Astrocyte of the cerebellum (primary cell): Measurements from ENCODE around the gene ICE2.

Source experiments
- DNase-seq: peaks from one replicate; pipeline ENCODE4 v3.0.0-alpha.2; 2011; ENCODE audit warnings: low read depth
- H3K4me3 ChIP-seq: 2 replicates; pipeline ENCODE4 v1.5.1; 2011; ENCODE audit warnings: mild to moderate bottlenecking, low read depth, low read length, moderate library complexity
- CTCF ChIP-seq: IDR thresholded peaks from 2 replicates; pipeline ENCODE4 v1.5.1; 2012; ENCODE audit warnings: low read length, low read depth, moderate library complexity, mild to moderate bottlenecking; ENCODE audit errors: missing control alignments
- in situ Hi-C: cut with HindIII; loops from 2 replicates; pipeline ENCODE4 v1.10.0; 2017; ENCODE audit warnings: low sequenced_read_pairs

ICE2 gene

DNA sequence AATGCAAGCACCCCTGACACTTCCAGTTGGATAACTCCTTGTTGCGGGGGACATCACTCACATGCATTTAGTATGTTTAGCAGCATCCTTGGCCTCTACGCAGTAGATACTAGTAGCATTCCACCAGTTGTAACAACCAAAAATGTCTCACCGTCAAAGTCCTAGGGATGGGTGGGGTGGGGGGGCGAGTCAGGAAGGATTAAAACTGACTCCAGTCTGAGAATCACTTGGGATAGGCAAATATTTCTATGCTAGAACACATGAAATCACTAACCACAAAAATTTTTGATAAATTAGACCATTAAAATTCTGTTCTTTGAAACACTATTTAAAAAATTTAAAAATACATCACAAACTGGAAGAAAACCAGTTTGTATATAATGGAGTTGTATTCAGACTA lies 18.0 kb downstream of the ICE2 start:
- DNase-seq, result no peak
- in situ Hi-C loops, result no loop called here
- no peak for TF ChIP-seq CTCF
- no peak overlapping the region for H3K4me3 ChIP-seq

- in situ Hi-C loops, result no loop called here
- DNase-seq, result no peak
- TF ChIP-seq CTCF, result no peak
- H3K4me3 ChIP-seq, result no peak overlapping the region
Observed at GRCh38 chr15:60458721-60459120, 20.2 kb downstream of the ICE2 start.

DNA sequence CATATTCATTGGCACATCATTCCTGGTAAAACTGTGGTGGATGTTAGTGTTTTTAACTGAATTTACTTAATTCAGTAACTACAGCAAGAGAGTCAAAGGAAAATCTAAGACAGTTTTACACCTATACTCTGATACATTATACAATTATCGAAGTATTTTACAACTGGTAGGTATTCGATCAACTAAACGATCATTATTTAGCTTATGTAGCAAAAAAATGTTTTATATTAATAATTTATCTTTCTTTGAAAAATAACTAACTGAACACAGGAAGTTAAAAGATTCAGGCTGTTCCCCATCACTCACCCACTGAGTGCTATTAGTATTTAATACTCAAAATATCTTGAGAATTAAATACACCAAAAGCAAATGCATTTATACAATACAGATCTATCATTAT lies 21.0 kb downstream of the ICE2 start:
- no peak for TF ChIP-seq CTCF
- DNase-seq, result no peak
- no peak overlapping the region for H3K4me3 ChIP-seq
- in situ Hi-C loops, result no loop called here

DNA sequence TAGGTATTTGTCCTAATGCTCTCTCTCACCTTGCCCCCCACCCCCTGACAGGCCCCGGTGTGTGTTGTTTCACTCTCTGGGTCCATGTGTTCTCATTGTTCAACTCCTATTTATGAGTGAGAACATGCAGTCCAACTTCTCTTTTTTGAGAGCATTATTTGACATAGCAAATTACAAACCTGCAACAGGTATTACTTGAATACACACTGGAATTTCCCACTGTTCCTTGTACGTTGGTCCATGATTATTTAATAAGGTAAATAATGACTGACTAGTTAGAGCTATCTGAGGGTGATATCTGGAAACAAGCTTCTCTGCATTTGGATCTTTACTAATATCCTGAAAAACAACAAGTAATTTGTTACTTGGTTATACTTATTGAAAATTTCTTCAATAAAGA lies 24.1 kb downstream of the ICE2 start:
- DNase-seq, result no peak
- TF ChIP-seq CTCF, result no peak
- in situ Hi-C loops, result no loop called here
- no peak overlapping the region for H3K4me3 ChIP-seq

DNA sequence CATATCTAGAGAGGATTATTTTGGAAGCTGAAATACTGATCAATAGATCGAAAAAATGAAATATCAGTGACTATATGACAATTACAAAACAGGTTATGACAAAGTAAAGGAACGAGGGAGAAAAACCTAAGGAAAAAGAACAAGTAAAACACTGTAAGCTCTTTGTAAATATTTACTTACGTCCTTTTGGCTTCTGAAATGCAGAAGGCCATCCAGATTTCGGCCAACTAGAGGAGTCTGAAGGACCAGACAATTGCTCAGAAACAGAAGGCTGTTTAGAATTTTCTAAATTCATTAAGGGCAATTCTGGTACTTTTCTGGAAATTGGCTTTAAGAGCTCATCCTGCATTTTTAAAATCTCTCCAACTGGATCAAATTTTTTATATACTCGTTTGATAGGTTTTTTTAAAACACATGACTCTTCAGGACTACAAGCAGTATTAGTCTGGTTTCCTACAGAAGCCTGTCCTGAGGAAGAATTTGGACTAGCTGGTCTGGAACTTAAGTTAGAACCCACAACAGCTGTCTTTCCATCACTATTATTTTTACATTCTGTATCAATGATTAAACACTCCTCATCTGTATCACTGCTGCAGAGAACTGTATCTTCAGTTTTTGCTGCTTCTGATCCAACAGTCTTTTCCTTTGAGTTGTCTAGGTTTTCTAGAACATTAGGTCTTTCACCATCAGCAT lies 30.1 kb downstream of the ICE2 start:
- in situ Hi-C loops, result loop anchor here (10.0 kb wide), 1 partner anchor 754 kb away; no protein-coding TSS in a partner anchor
- H3K4me3 ChIP-seq, result no peak overlapping the region
- no peak for TF ChIP-seq CTCF
- no peak for DNase-seq

- TF ChIP-seq CTCF, result peak; percentile 66
- in situ Hi-C loops, result loop anchor here (5.0 to 10.0 kb wide), 2 partner anchors 83 to 750 kb away; no protein-coding TSS in a partner anchor
- H3K4me3 ChIP-seq, result no peak overlapping the region
- DNase-seq, result no peak
Observed at GRCh38 chr15:60444289-60444912, 34.5 kb downstream of the ICE2 start.
